CD4-positive, alpha-beta T cell (primary cell): ENCODE results near the gene SERINC1. TPM values are rescaled to one million over a fixed set of nuclear protein-coding genes. Genes with fewer than 3 reads are reported as not detected.

Experiments
- ATAC-seq: fragments of 200-7000 bp; cut with Tn5 transposase; one replicate; pipeline ENCODE4 v1.10.0; 2022; ENCODE audit warnings: mild to moderate bottlenecking; ENCODE audit not compliant: poor library complexity
- CTCF ChIA-PET: fragments of 350-600 bp; sonication (Branson Sonifier 250); formaldehyde crosslinking; loops from one replicate; lab custom pipeline; 2021; ENCODE audit warnings: antibody characterized with exemption, inconsistent platforms; lab: Charles Lee
- POLR2A ChIA-PET: fragments of 350-600 bp; sonication (Branson Sonifier 250); formaldehyde crosslinking; loops from one replicate; lab custom pipeline; 2021; ENCODE audit warnings: antibody characterized with exemption, inconsistent platforms; lab: Charles Lee
- DNase-seq, 14 experiments: peaks; one replicate each; pipeline ENCODE4 v3.0.0-alpha.2; 2013 to 2020; ENCODE audit warnings: mixed read lengths in 2 of 14
- H3K27ac ChIP-seq, 2 donors: one replicate each; pipeline versions ENCODE4 v1.5.1 to v1.7.0; 2013; ENCODE audit warnings: low read length in 2 of 2, low read depth in 1 of 2, mild to moderate bottlenecking in 1 of 2
- H3K27me3 ChIP-seq, 2 experiments: 1 replicate in 1 of 2; 2 replicates in 1 of 2; pipeline versions ENCODE4 v1.6.1 to v1.7.0; 2013; ENCODE audit warnings: low read length in 2 of 2, control low read depth in 1 of 2, mild to moderate bottlenecking in 1 of 2, moderate library complexity in 1 of 2; ENCODE audit not compliant: insufficient read depth in 2 of 2, control insufficient read depth in 1 of 2
- H3K36me3 ChIP-seq: one replicate; pipeline ENCODE4 v1.6.1; 2013; ENCODE audit warnings: low read length, control low read depth; ENCODE audit not compliant: insufficient read depth
- H3K4me1 ChIP-seq: one replicate; pipeline ENCODE4 v1.6.1; 2013; ENCODE audit warnings: low read length, control low read depth; ENCODE audit not compliant: insufficient read depth
- H3K4me3 ChIP-seq: one replicate; pipeline ENCODE4 v1.5.1; 2013; ENCODE audit warnings: mild to moderate bottlenecking, low read length, moderate library complexity
- H3K9me3 ChIP-seq, 2 experiments: 1 replicate in 1 of 2; 2 replicates in 1 of 2; pipeline versions ENCODE4 v1.6.1 to v1.7.0; 2013; ENCODE audit warnings: low read length in 2 of 2, mild to moderate bottlenecking in 2 of 2, control low read depth in 1 of 2, moderate library complexity in 1 of 2; ENCODE audit not compliant: control insufficient read depth in 1 of 2, insufficient read depth in 1 of 2
- H3K27ac Mint-ChIP-seq: one replicate; pipeline ENCODE4 v1.8.0; 2020; ENCODE audit warnings: mixed read lengths
- H3K27me3 Mint-ChIP-seq: one replicate; pipeline ENCODE4 v1.8.0; 2021; ENCODE audit warnings: mixed read lengths
- H3K36me3 Mint-ChIP-seq: one replicate; pipeline ENCODE4 v1.8.0; 2021; ENCODE audit warnings: low read depth, mixed read lengths
- H3K4me1 Mint-ChIP-seq: one replicate; pipeline ENCODE4 v1.8.0; 2021; ENCODE audit warnings: low read depth, mixed read lengths
- H3K4me3 Mint-ChIP-seq: one replicate; pipeline ENCODE4 v1.8.0; 2020; ENCODE audit warnings: mild to moderate bottlenecking, mixed read lengths
- H3K9me3 Mint-ChIP-seq: one replicate; pipeline ENCODE4 v1.8.0; 2020; ENCODE audit warnings: mixed read lengths
- intact Hi-C, 2 experiments: fragments of 100-400 bp; cut with DNase I in 1 of 2; cut with micrococcal nuclease in 1 of 2; formaldehyde crosslinking; loops; one replicate each; pipeline versions ENCODE4 v1.15.1 to v1.9.0; 2023 to 2025; cut with DNase I, micrococcal nuclease
- total RNA-seq, 174 experiments: library from RNA in 2 of 174; stranded (reverse) in 2 of 174; gene quantifications; one replicate each; pipeline ENCODE4 v1.2.3 and lab custom pipeline; 2021 to 2026
- TF ChIP-seq, protein P1 (sequence below): fragments of 200-600 bp; IDR thresholded peaks from one replicate; pipeline ENCODE4 v1.8.0; 2022; ENCODE audit warnings: antibody characterized with exemption, mild to moderate bottlenecking

SERINC1 gene
- total RNA-seq, 2 experiments from 2014 or later = 175 to 178 TPM

DNA sequence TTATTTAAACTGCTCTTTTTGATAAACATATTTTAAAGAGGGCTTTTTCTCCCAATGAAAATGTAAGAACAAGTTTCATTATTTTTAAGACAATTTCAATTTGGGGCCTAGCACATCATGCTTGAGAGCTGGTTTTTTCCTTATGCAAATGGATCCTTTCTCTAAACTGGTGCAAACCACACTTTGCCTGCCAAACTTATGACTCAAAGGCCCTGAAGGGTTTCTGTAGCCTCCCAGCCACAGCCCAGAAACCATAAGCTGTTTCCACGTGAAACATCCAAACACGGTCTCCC is 72.6 kb downstream of the SERINC1 start:
- ChIA-PET CTCF (interaction anchor here (0.9 to 1.5 kb wide), 3 partner anchors 54 to 72 kb away, joined by 3 to 8 read pairs (median 4); partner anchors contain the start of gene SERINC1), POLR2A (interaction anchor here (0.7 to 1.6 kb wide), 7 partner anchors 10 to 132 kb away, joined by 3 to 26 read pairs (median 4); partner anchors contain the start of gene SERINC1)
- Mint-ChIP-seq H3K27ac (peak overlapping the region; percentile 86), H3K27me3 (no peaks in the 10 kb centered on the region), H3K36me3 (peaks cover 24% of the 10 kb centered on the region), H3K9me3 (no peaks in the 10 kb centered on the region), H3K4me1 (peaks cover 36% of the 10 kb centered on the region), H3K4me3 (peak overlapping the region; percentile 100)
- H3K36me3 ChIP-seq = no peaks in the 10 kb centered on the region
- no peaks in the 10 kb centered on the region for H3K9me3 ChIP-seq
- intact Hi-C loops = loop anchor here in 1 of 2 experiments (1.0 kb wide), 1 partner anchor 72 kb away; the partner anchor contains the start of gene SERINC1
- no peak for ATAC-seq
- peak overlapping the region; percentile 29 for H3K4me3 ChIP-seq
- peak overlapping the region; percentile 47 to 58 for H3K27ac ChIP-seq
- peaks cover 12% of the 10 kb centered on the region for H3K4me1 ChIP-seq
- TF ChIP-seq, protein P1, sequence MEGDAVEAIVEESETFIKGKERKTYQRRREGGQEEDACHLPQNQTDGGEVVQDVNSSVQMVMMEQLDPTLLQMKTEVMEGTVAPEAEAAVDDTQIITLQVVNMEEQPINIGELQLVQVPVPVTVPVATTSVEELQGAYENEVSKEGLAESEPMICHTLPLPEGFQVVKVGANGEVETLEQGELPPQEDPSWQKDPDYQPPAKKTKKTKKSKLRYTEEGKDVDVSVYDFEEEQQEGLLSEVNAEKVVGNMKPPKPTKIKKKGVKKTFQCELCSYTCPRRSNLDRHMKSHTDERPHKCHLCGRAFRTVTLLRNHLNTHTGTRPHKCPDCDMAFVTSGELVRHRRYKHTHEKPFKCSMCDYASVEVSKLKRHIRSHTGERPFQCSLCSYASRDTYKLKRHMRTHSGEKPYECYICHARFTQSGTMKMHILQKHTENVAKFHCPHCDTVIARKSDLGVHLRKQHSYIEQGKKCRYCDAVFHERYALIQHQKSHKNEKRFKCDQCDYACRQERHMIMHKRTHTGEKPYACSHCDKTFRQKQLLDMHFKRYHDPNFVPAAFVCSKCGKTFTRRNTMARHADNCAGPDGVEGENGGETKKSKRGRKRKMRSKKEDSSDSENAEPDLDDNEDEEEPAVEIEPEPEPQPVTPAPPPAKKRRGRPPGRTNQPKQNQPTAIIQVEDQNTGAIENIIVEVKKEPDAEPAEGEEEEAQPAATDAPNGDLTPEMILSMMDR = no peak
- DNase-seq = no peak
- no peaks in the 10 kb centered on the region for H3K27me3 ChIP-seq

DNA sequence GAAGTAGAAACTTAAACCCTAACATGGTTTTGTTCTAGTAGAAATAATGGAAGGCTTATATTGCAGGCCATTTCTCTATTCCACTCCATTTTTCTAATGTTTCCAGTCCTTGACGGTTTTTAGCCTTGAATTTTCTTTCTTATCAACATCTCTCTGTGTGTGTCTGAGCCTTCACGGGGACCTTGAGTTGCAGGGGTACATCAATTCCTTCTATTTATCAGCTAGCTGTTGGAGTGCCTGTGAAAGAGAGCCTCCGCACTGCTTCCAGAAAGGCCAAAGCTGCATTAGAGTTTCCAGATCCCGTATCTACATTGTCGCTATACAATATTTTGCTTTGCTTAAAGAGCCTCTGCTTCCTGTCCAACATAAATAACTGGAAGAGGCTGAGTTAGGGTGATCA is 77.6 kb downstream of the SERINC1 start:
- Mint-ChIP-seq H3K4me1 (peaks cover 2% of the 10 kb centered on the region), H3K27ac (no peak overlapping the region), H3K9me3 (no peaks in the 10 kb centered on the region), H3K27me3 (no peaks in the 10 kb centered on the region), H3K36me3 (no peaks in the 10 kb centered on the region), H3K4me3 (no peak overlapping the region)
- DNase-seq = no peak
- H3K27me3 ChIP-seq = no peaks in the 10 kb centered on the region
- H3K4me3 ChIP-seq = no peak overlapping the region
- intact Hi-C loops = no loop called here
- ChIA-PET CTCF (interaction anchor here (1.1 kb wide), 1 partner anchor 14 kb away, joined by 4 read pairs; no protein-coding TSS in a partner anchor), POLR2A (no interaction called here)
- no peaks in the 10 kb centered on the region for H3K9me3 ChIP-seq
- TF ChIP-seq, protein P1 = no peak
- ATAC-seq = no peak
- H3K36me3 ChIP-seq = no peaks in the 10 kb centered on the region
- no peaks in the 10 kb centered on the region for H3K4me1 ChIP-seq
- no peak overlapping the region for H3K27ac ChIP-seq

DNA sequence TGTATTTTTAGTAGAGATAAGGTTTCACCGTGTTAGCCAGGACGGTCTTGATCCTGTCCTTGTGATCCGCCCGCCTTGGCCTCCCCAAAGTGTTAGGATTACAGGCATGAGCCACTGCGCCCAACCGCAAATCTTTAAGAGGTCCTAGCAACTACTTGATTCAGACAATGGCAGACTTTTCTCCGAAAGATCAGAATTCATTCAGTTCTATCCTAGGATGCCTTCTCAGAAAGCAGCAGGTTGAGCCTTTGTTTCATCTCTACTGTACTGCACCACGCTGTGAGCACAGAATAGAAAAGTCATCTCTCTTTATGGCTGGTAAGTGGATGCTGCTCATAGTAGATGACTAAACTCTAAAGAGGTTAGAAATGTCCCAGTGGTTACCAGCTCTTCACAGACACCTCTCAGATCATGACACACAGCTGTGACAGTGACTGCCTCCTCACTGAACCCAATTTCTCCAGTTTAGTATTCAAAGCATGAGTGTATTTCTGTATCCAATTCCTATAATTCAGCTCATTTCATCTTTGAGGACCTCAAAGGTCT is 78.2 kb downstream of the SERINC1 start:
- H3K4me1 ChIP-seq = no peaks in the 10 kb centered on the region
- intact Hi-C loops = no loop called here
- H3K4me3 ChIP-seq = no peak overlapping the region
- no peaks in the 10 kb centered on the region for H3K27me3 ChIP-seq
- Mint-ChIP-seq H3K4me1 (no peaks in the 10 kb centered on the region), H3K27me3 (no peaks in the 10 kb centered on the region), H3K4me3 (no peak overlapping the region), H3K9me3 (no peaks in the 10 kb centered on the region), H3K36me3 (no peaks in the 10 kb centered on the region), H3K27ac (no peak overlapping the region)
- TF ChIP-seq, protein P1 = no peak
- CTCF ChIA-PET = interaction anchor here (0.7 to 1.1 kb wide), 2 partner anchors 13 to 23 kb away, joined by 3 to 4 read pairs; no protein-coding TSS in a partner anchor
- ATAC-seq (no peak), DNase-seq (no peak)
- no peak overlapping the region for H3K27ac ChIP-seq
- no peaks in the 10 kb centered on the region for H3K9me3 ChIP-seq
- POLR2A ChIA-PET = no interaction called here
- no peaks in the 10 kb centered on the region for H3K36me3 ChIP-seq

Other genes with a start within 250 kb of the SERINC1 start
- 10 to 100 TPM; 41.8 to 47.6 TPM for gene HSF2, start 72.2 kb downstream of the SERINC1 start, total RNA-seq
- 1 to 10 TPM in 1 of 2 experiments, under 1 TPM in 1; 0.47 to 1.1 TPM for gene PKIB, start 138.6 kb upstream of the SERINC1 start, total RNA-seq